Motor neuron (in vitro differentiated cells): ENCODE measurements around the gene ZNF217. TPM values are rescaled to one million over a fixed set of nuclear protein-coding genes. Genes with fewer than 3 reads are reported as not detected.
"Not testable (repeated sequence)": the region's sequence is repeated elsewhere in the genome, so short reads cannot be mapped to it uniquely, and the experiment has no call there.

Experiments
- ATAC-seq, 8 experiments: fragments of 200-7000 bp; cut with Tn5 transposase; replicated peaks in 6 of 8; 2 replicates each; pipeline ENCODE4 v1.8.0; 2021; ENCODE audit warnings: mild to moderate bottlenecking in 8 of 8, moderate library complexity in 8 of 8
- H3K27ac ChIP-seq, 2 donors: fragments of 250-450 bp; sonication (Bioruptor Pico); 2 replicates each; pipeline ENCODE4 v1.9.0; 2021; ENCODE audit warnings: antibody characterized with exemption in 2 of 2, mild to moderate bottlenecking in 2 of 2, moderate library complexity in 1 of 2
- H3K4me1 ChIP-seq, 2 donors: fragments of 250-450 bp; sonication (Bioruptor Pico); replicated peaks in 1 of 2; 2 replicates each; pipeline ENCODE4 v1.6.1; 2021; ENCODE audit warnings: antibody characterized with exemption in 2 of 2, mild to moderate bottlenecking in 2 of 2, moderate library complexity in 1 of 2
- H3K4me3 ChIP-seq, 5 donors: fragments of 250-450 bp; sonication (Bioruptor Pico); 2 replicates each; pipeline ENCODE4 v1.9.0; 2021; ENCODE audit warnings: antibody characterized with exemption in 5 of 5, mild to moderate bottlenecking in 5 of 5, moderate library complexity in 4 of 5
- WGBS, 10 experiments: fragments of 450-650 bp; shearing (Covaris generic); methylation state at CpG; one replicate each; pipeline ENCODE4 v1.0.0; 2022; 5-methylcytosine and 5-hydroxymethylcytosine counted together
- in situ Hi-C, 9 experiments: fragments of 400-800 bp; cut with MboI; loops; one replicate each; pipeline ENCODE4 v1.15.0; 2021; ENCODE audit warnings: low sequenced_read_pairs in 9 of 9, low pct_unique_long_range_greater_than_20kb in 2 of 9; ENCODE audit not compliant: unreplicated experiment in 9 of 9
- total RNA-seq, 8 experiments: library from RNA; unstranded; fragments of 300-600 nt; gene quantifications; 2 replicates each; pipeline versions ENCODE4 v1.2.3 to v1.2.4, GENCODE V29; 2022

ZNF217 gene
- total RNA-seq, 8 experiments from 2014 or later: 5.2 to 51.5 (median 13.2) TPM

DNA sequence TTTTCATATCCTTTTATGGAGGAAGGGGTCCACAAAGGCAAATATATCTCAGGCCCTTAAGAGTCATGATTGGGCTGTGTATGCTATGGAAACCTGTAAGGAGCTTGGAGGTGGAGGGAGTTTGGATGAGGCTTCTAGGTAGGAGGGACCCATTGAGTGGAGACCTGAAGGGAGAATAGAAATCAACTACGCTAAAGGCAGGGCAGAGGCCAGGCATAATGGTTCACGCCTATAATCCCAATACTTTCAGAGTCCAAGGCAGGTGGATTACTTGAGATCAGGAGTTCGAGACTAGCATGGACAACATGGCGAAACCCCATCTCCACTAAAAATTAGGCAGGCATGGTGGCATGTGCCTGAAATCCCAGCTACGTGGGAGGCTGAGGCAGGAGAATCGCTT, 34.4 kb upstream of the ZNF217 start:
- 75 to 100% (median 90%) methylated on average over 1 to 6 of the region's 6 CpGs; no CpG with 5 or more reads in 2 of the 10 experiments for WGBS, 10 experiments
- Histone ChIP-seq H3K27ac (no peak overlapping the region), H3K4me3 (no peak overlapping the region), H3K4me1 (peaks cover 11% of the 10 kb centered on the region in 2 donors)
- no peak for ATAC-seq
- in situ Hi-C loops: no loop called here

DNA sequence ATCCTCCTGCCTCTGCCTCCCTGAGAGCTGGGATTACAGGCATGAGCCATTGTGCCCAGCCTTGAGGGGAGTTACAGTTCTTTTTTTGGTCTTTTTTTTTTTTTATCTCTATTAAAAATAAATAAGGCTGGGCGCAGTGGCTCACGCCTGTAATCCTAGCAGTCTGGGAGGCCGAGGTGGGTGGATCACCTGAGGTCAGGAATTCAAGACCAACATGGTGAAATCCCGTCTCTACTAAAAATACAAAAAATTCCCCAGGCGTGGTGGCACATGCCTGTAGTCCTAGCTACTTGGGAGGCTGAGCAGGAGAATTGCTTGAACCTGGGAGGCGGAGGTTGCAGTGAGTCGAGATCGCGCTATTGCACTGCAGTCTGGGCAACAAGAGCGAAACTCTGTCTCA, 33.4 kb upstream of the ZNF217 start:
- H3K4me3 ChIP-seq, H3K27ac ChIP-seq, in situ Hi-C loops, ATAC-seq: not testable (repeated sequence)
- H3K4me1 ChIP-seq: peaks cover 14 to 17% of the 10 kb centered on the region in 2 donors
- 80 to 100% (median 96%) methylated on average over 2 to 8 of the region's 10 CpGs for WGBS, 10 experiments

DNA sequence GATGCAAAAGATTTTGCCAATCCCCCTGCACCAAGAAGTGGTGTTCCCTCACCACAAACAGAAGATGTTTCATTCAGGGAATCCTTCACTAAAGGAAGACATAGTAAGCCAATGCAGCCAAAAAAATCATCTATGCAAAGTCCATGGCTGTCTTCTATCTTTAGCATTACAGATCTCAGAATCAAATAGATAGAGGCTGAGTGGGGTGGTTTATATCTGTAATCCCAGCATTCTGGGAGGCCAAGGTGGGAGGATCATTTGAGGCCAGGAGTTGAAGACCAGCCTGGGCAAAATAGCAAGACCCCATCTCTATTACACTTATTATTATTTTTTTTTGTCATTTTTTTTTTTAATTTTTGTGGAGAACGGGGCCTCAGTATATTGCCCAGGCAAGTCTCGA, 32.9 kb upstream of the ZNF217 start:
- Histone ChIP-seq H3K4me3 (no peak overlapping the region), H3K4me1 (peaks cover 14 to 17% of the 10 kb centered on the region in 2 donors), H3K27ac (no peak overlapping the region)
- in situ Hi-C loops: no loop called here
- no peak for ATAC-seq
- 79 to 100% (median 100%) methylated on average over 2 of the region's 2 CpGs; no CpG with 5 or more reads in 2 of the 10 experiments for WGBS, 10 experiments

DNA sequence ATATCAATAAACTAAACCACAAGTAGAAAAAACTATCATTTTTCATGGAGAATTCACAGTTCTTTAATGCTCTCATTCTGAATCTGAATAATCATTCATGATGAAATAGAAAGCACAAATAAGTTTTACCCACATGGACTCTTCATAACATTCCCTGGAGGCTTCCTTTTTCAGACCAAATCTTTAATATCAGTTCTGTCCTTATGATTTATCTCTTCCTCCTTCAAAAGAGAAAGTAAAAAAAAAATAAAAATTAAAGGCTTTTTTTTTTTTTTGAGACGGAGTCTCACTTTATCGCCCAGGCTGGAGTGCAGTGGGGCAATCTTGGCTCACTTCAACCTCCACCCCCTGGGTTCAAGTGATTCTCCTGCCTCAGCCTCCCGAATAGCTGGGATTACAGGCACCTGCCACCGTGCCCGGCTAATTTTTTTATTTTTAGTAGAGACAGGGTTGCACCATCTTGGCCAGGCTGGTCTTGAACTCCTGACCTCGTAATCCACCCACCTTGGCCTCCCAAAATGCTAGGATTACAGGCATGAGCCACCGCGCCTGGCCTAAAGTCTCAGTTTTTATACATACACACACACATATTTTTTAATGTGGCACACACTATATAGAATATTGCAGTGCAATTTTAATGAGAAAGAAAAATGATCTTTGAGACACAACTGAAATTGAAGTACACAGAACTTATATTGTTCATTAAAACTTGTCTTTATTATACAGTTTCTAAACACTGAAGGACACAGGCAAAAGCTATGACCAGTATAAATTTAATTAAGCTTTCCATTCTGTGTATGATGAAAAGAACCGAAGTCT, 31.9 kb upstream of the ZNF217 start:
- Histone ChIP-seq H3K4me3 (no peak overlapping the region), H3K4me1 (peaks cover 14 to 17% of the 10 kb centered on the region in 2 donors), H3K27ac (no peak overlapping the region)
- WGBS, 10 experiments: 78 to 100% (median 87%) methylated on average over 1 to 9 of the region's 9 CpGs
- no peak for ATAC-seq
- in situ Hi-C loops: no loop called here

DNA sequence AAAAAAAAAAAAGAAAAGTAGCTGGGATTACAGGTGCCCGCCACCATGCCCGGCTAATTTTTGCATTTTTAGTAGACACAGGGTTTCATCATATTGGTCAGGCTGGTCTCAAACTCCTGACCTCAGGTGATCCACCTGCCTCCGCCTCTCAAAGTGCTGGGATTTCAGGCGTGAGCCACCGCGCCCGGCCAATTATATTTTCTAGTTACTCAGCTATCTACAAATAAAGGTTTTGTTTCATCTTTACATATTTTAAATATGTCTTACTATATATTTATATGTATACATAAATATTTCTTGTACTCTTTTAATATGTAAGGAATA, 31.2 kb upstream of the ZNF217 start:
- H3K27ac ChIP-seq, ATAC-seq, in situ Hi-C loops, H3K4me3 ChIP-seq: not testable (repeated sequence)
- peaks cover 14 to 17% of the 10 kb centered on the region in 2 donors for H3K4me1 ChIP-seq
- WGBS, 10 experiments: 59 to 92% (median 81%) methylated on average over 2 to 7 of the region's 7 CpGs; no CpG with 5 or more reads in 2 of the 10 experiments

DNA sequence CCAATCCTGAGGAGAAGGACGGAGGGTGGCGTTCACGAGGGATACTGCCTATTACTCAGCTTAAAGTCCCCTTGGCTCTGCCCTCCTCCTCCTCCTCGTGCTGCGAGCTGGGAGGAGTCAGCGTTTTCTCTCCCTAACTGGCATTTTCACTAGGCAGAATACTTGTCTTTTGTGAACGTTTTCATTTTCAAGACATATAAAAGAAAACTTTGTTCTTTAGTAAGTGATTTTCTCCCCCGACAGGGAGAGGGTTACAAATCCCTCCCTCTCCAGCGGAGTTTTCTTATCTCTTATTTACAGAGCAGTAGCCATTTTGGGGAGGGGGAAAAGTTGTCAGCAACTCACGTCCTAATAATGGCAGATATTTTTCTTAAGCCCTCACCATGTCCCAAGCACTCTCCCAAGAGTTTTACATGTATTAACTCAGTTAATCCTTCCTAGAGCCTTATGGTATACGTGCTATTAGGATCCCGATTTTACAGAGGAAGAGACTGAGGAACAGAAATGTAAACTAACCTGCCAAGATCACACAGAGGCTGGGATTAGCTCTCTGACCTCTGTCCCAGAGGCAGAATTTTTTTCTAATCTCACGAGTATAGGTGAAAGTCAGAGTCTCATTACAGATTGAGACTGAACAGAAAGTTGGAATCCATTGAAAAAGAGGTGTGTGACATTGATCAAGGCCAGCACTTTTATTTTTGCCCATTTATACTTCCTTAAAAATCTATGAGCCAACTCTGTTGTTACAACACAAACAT, 30.0 kb upstream of the ZNF217 start:
- H3K4me1 ChIP-seq: peaks cover 16 to 17% of the 10 kb centered on the region in 2 donors
- in situ Hi-C loops: no loop called here
- peak overlapping the region; percentile 20 to 27 (median 27) for H3K4me3 ChIP-seq
- peak; percentile 78 to 92 (median 80) for ATAC-seq
- peak overlapping the region; percentile 25 to 70 for H3K27ac ChIP-seq
- WGBS, 10 experiments: 0 to 7% (median 1%) methylated on average over 2 to 13 of the region's 13 CpGs; no CpG with 5 or more reads in 1 of the 10 experiments

DNA sequence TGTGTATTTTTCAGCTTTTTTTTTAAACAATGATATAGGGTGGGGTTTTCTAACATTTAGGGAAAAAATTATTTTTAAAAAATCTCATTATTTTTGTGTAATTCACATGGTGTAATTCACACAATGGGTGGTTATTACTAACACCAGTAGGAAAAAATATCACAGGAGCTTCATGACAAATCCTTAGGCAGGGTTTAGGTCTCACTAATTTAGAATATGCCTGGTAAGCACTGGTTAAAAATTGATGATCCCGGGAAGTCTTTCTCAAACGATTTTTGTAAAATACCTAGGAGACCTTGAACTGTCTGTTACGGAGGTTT, 29.5 kb upstream of the ZNF217 start:
- ATAC-seq: no peak
- WGBS, 10 experiments: 0 to 7% (median 0%) methylated on average over 1 to 3 of the region's 3 CpGs; no CpG with 5 or more reads in 1 of the 10 experiments
- H3K4me3 ChIP-seq: peak overlapping the region; percentile 20 to 27 (median 27)
- peak overlapping the region in 1 of 2 donors; percentile 70 for H3K27ac ChIP-seq
- in situ Hi-C loops: no loop called here
- H3K4me1 ChIP-seq: peaks cover 16 to 17% of the 10 kb centered on the region in 2 donors

DNA sequence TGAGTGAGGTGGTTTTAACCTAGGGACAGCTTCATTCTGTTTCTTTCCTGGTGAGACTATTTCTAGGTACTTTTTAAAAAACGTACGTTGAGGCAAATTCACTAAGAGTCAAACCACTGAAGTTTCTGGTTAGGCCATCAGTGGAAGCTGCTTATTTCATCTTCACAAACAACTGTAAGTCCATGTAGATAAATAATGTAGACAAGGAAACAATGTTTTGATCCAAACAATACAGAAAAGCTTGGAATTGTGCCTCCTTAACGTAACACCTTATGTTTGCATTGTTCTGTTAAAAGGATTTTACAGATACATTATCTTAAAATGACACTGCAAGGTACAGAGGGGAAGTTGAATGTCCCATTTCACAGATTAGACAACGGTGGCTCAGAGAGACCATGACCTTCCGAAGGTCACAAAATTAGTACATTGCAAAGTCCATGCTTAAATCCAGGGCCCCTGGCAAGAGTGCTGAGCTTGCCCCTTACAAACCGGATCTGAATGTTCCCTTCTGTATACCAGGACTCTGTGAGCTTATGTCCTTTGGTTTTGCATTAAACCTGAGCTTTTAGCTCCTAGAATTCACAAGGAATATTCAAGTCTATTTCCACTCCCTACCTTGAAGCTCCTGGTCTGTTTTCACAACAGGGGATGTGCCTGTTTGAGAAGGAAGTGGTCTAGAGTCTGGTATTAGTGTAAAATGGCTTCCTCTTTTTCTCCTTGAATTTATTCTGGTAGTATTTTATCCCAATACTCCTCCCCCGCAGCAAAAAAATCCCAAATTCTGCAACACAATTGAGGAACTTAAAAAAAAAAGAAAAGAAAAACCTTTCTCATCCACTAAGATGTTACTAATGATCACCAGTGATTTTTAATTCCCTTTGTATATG, 28.9 kb upstream of the ZNF217 start:
- no peak overlapping the region for H3K27ac ChIP-seq
- ATAC-seq: no peak
- 15 to 85% (median 73%) methylated on average over 5 to 7 of the region's 7 CpGs for WGBS, 10 experiments
- peaks cover 16 to 17% of the 10 kb centered on the region in 2 donors for H3K4me1 ChIP-seq
- H3K4me3 ChIP-seq: no peak overlapping the region
- in situ Hi-C loops: no loop called here

DNA sequence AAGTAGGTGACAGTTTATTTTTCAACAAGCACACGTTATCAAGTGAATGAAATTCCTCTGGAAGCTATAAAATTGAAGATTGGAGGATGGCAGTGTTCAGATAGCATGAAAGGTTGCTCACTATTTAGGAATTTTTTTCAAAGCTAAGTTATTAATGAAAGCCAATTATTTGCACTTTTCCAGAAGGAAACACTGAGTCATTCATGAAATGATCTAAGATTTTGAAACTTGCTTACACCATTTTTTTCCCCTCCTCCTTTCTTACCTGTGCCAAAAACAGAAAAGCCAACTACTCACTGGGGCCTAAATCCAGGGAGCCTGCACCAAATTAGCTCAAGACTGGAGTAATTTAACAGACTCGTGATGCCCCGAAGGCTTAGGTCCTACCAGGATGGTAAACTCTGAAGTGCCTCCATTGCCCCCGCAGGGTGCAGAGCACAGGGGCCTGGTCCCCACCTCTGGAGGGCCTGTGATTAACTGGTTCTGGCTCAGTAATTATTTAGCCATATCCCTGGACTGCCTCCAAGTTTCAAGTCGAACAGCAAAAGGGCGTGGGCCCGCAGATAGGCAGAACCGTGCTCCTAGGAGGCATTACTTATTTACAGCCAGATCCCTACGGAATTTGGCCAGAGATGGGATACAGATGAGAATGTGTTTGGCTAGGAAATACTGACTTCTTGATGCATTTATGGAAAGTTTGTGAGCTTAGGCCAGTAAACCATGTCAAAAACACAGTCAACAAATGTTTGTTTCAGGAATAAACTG, 28.0 kb upstream of the ZNF217 start:
- peaks cover 16 to 17% of the 10 kb centered on the region in 2 donors for H3K4me1 ChIP-seq
- H3K27ac ChIP-seq: no peak overlapping the region
- no peak overlapping the region for H3K4me3 ChIP-seq
- 0 to 88% (median 71%) methylated on average over 2 to 8 of the region's 9 CpGs; no CpG with 5 or more reads in 1 of the 10 experiments for WGBS, 10 experiments
- peak in 3 of 8 experiments; percentile 71 to 81 (median 73) for ATAC-seq
- in situ Hi-C loops: no loop called here

DNA sequence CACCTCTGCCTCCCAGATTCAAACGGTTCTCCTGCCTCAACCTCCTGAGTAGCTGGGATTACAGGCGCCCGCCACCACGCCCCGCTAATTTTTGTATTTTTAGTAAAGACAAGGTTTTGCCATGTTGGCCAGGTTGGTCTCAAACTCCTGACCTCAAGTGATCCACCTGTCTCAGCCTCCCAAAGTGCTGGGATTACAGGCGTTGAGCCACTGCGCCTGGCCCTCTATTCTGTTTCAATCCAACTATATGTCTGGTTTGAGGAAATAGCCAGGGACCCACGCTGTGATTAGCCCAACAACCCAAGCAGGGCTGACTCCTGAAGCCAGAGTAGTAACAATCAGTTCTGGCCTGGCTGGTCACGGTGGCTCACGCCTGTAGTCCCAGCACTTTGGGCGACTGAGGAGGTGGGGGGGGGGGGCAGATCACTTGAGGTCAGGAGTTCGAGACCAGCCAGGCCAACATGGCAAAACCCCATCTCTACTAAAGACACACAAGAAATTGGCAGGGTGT, 24.9 kb upstream of the ZNF217 start:
- H3K27ac ChIP-seq, H3K4me3 ChIP-seq, ATAC-seq, in situ Hi-C loops: not testable (repeated sequence)
- 73 to 100% (median 94%) methylated on average over 1 to 7 of the region's 12 CpGs; no CpG with 5 or more reads in 1 of the 10 experiments for WGBS, 10 experiments
- H3K4me1 ChIP-seq: peaks cover 8 to 10% of the 10 kb centered on the region in 2 donors

DNA sequence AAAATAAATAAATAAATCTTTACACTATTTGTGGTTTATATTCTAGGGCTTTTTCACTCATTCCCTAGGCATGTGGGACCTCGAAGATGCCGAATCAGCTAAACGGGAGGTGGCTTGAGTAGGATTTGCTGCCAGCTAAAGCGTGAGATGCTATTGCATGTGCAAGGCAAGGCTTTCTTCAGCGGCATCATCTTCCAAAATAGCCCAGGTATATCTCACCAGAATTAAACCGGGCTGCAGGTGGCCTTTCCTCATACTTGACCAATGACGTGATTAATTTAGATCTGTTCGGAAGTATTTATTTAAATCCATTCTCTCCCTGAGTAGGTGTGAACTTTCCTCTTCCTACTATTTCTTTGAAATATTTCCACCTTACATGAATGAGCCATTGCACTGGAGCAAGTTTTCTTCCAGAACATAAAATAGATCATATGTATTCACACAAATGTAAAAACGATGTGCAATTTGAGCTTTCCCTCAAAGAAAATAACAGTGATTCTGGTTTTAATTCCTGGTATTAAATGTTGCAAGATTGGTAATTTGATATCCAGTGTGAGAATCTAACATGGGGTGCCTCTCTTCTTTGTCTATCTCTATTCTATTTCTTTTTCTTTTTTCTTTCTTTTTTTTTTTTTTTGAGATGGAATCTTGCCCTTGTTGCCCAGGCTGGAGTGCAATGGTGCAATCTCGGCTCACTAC, 24.3 kb upstream of the ZNF217 start:
- no peak for ATAC-seq
- WGBS, 10 experiments: 35 to 100% (median 84%) methylated on average over 2 to 10 of the region's 10 CpGs
- Histone ChIP-seq H3K4me1 (peaks cover 4% of the 10 kb centered on the region in 2 donors), H3K27ac (no peak overlapping the region), H3K4me3 (no peak overlapping the region)
- in situ Hi-C loops: no loop called here
